IMR-90 (cell line): ENCODE measurements around the gene USP7. TPM values are rescaled to one million over a fixed set of nuclear protein-coding genes. Genes with fewer than 3 reads are reported as not detected.

ENCODE experiments used
- ATAC-seq: fragments of 200-7000 bp; cut with Tn5 transposase; 2 replicates; pipeline ENCODE4 v1.9.1; 2020; ENCODE audit warnings: low read depth, mild to moderate bottlenecking, moderate library complexity
- BruUV-seq: library from RNA; stranded (reverse); fragments of 400-500 nt; replicated peaks from 2 replicates; lab custom pipeline; 2021; lab: Mats Ljungman, UMichigan
- CTCF ChIA-PET: fragments of 300-600 bp; formaldehyde crosslinking; extraction: SDS; loops from one replicate; lab custom pipeline; 2021; ENCODE audit warnings: antibody characterized with exemption; lab: Yijun Ruan, JAX
- POLR2A ChIA-PET: fragments of 300-600 bp; sonication (Branson Sonifier 250); formaldehyde crosslinking; loops from one replicate; lab custom pipeline; 2022; ENCODE audit warnings: antibody characterized with exemption; ENCODE audit not compliant: unreplicated experiment; lab: Charles Lee
- DNase-seq: peaks from one replicate; pipeline ENCODE4 v3.0.0; 2013
- H2AFZ ChIP-seq: replicated peaks from 2 replicates; pipeline ENCODE3; 2013; ENCODE audit warnings: low read length, mild to moderate bottlenecking; ENCODE audit not compliant: poor library complexity
- H2AK5ac ChIP-seq: 2 replicates; pipeline ENCODE4 v1.6.1; 2013; ENCODE audit warnings: low read depth, low read length, inconsistent platforms
- H2AK9ac ChIP-seq: replicated peaks from 2 replicates; pipeline ENCODE3; 2013; ENCODE audit warnings: mild to moderate bottlenecking, low read depth, low read length, moderate library complexity; ENCODE audit not compliant: poor library complexity
- H2BK120ac ChIP-seq: 2 replicates; pipeline ENCODE4 v1.6.1; 2013; ENCODE audit warnings: low read depth, low read length, inconsistent platforms
- H2BK15ac ChIP-seq: 3 replicates; pipeline ENCODE4 v1.6.1; 2013; ENCODE audit warnings: low read depth, low read length, inconsistent platforms
- H2BK20ac ChIP-seq: 2 replicates; pipeline ENCODE4 v1.6.1; 2013; ENCODE audit warnings: low read depth, mild to moderate bottlenecking, inconsistent platforms, low read length, moderate library complexity
- H2BK5ac ChIP-seq: 2 replicates; pipeline ENCODE4 v1.6.1; 2013; ENCODE audit warnings: mild to moderate bottlenecking, low read depth, low read length, inconsistent platforms; ENCODE audit not compliant: poor library complexity, severe bottlenecking
- H3K14ac ChIP-seq: replicated peaks from 2 replicates; pipeline ENCODE4 v1.6.1; 2013; ENCODE audit warnings: low read depth, low read length, inconsistent platforms
- H3K18ac ChIP-seq: 2 replicates; pipeline ENCODE4 v1.6.1; 2013; ENCODE audit warnings: low read depth, low read length, control low read depth
- H3K23ac ChIP-seq: 2 replicates; pipeline ENCODE4 v1.6.1; 2013; ENCODE audit warnings: low read depth, low read length, inconsistent platforms
- H3K27ac ChIP-seq: 2 replicates; pipeline ENCODE4 v1.5.1; 2013; ENCODE audit warnings: mild to moderate bottlenecking, control low read depth, low read length; ENCODE audit not compliant: insufficient read depth
- H3K27me3 ChIP-seq: 2 replicates; pipeline ENCODE4 v1.6.1; 2013; ENCODE audit warnings: low read length; ENCODE audit not compliant: control insufficient read depth, insufficient read depth
- H3K36me3 ChIP-seq: 2 replicates; pipeline ENCODE4 v1.6.1; 2013; ENCODE audit warnings: low read length, mixed read lengths; ENCODE audit not compliant: control insufficient read depth, insufficient read depth
- H3K4ac ChIP-seq: 2 replicates; pipeline ENCODE4 v1.6.1; 2013; ENCODE audit warnings: low read depth, low read length, inconsistent platforms
- H3K4me1 ChIP-seq: 2 replicates; pipeline ENCODE4 v1.6.1; 2013; ENCODE audit warnings: low read length, mixed read lengths; ENCODE audit not compliant: control insufficient read depth, insufficient read depth
- H3K4me2 ChIP-seq: 2 replicates; pipeline ENCODE4 v1.6.1; 2013; ENCODE audit warnings: low read depth, mild to moderate bottlenecking, control low read depth, low read length, moderate library complexity
- H3K4me3 ChIP-seq: 2 replicates; pipeline ENCODE4 v1.5.1; 2013; ENCODE audit warnings: low read depth, mild to moderate bottlenecking, control low read depth, low read length, moderate library complexity; ENCODE audit not compliant: insufficient read depth
- H3K56ac ChIP-seq: 2 replicates; pipeline ENCODE4 v1.6.1; 2013; ENCODE audit warnings: low read length, inconsistent platforms; ENCODE audit not compliant: insufficient read depth; ENCODE audit errors: extremely low read depth
- H3K79me1 ChIP-seq, 2 experiments: 2 replicates each; pipeline ENCODE4 v1.6.1; 2013; ENCODE audit warnings: low read length in 2 of 2, inconsistent platforms in 1 of 2, low read depth in 1 of 2
- H3K9ac ChIP-seq: 2 replicates; pipeline ENCODE4 v1.6.1; 2013; ENCODE audit warnings: low read depth, low read length, control low read depth
- H3K9me1 ChIP-seq: 2 replicates; pipeline ENCODE4 v1.6.1; 2013; ENCODE audit warnings: low read length, inconsistent platforms; ENCODE audit not compliant: insufficient read depth
- H3K9me3 ChIP-seq: 2 replicates; pipeline ENCODE4 v1.6.1; 2013; ENCODE audit warnings: low read length; ENCODE audit not compliant: control insufficient read depth, insufficient read depth
- H4K20me1 ChIP-seq: 2 replicates; pipeline ENCODE4 v1.6.1; 2013; ENCODE audit warnings: low read length, inconsistent platforms; ENCODE audit not compliant: insufficient read depth
- H4K5ac ChIP-seq: 2 replicates; pipeline ENCODE4 v1.6.1; 2013; ENCODE audit warnings: mild to moderate bottlenecking, low read depth, low read length, control low read depth
- H4K8ac ChIP-seq, 2 experiments: 2 replicates each; pipeline ENCODE4 v1.6.1; 2013; ENCODE audit warnings: low read depth in 2 of 2, low read length in 2 of 2, control low read depth in 1 of 2, inconsistent platforms in 1 of 2
- H4K91ac ChIP-seq: 2 replicates; pipeline ENCODE4 v1.6.1; 2013; ENCODE audit warnings: low read depth, low read length, inconsistent platforms; ENCODE audit not compliant: insufficient read depth
- CEBPB ChIP-seq: IDR thresholded peaks from 2 replicates; pipeline ENCODE4 v1.6.1; 2012; ENCODE audit warnings: low read depth, low read length, improper control_type of control experiment
- MXI1 ChIP-seq: IDR thresholded peaks from 2 replicates; pipeline ENCODE4 v1.6.1; 2012; ENCODE audit warnings: low read depth, mild to moderate bottlenecking, low read length, moderate library complexity, borderline replicate concordance
- WGBS, 2 experiments: methylation state at CpG; one replicate each; pipeline versions ENCODE4 v1.1.5 to v1.1.7; 2013; ENCODE audit warnings: missing lambda C conversion rate in 2 of 2; ENCODE audit not compliant: insufficient read length in 1 of 2; ENCODE audit errors: extremely low coverage in 2 of 2; 5-methylcytosine and 5-hydroxymethylcytosine counted together
- dilution Hi-C: fragments of 300-500 bp; cut with HindIII; formaldehyde crosslinking; loops from one replicate; pipeline ENCODE4 v1.14.3; 2018; ENCODE audit warnings: low sequenced_read_pairs; ENCODE audit not compliant: unreplicated experiment
- in situ Hi-C: fragments of 300-500 bp; cut with MboI; formaldehyde crosslinking; loops from 3 replicates; pipeline ENCODE4 v1.14.3; 2019; ENCODE audit warnings: low sequenced_read_pairs, inconsistent platforms, mixed read lengths
- intact Hi-C: fragments of 100-400 bp; cut with micrococcal nuclease; formaldehyde crosslinking; loops from 2 replicates; pipeline ENCODE4 v1.10.0; 2022
- polyA plus RNA-seq, 3 experiments: library from polyadenylated mRNA; depleted of rRNA; stranded (reverse); fragments of >200 nt; gene quantifications; 2 replicates each; pipeline ENCODE4 v1.2.3, GENCODE V29; 2012; ENCODE audit warnings: low replicate concordance in 1 of 3
- total RNA-seq: library from RNA; depleted of rRNA; stranded (reverse); fragments of >200 nt; gene quantifications from 2 replicates; pipeline ENCODE4 v1.2.3, GENCODE V29; 2012

The USP7 gene
- total and polyA plus RNA-seq, 2 of the 4 experiments (the other 2 are of a cell fraction), result 17.8 to 28.3 TPM

- Histone ChIP-seq H2AK9ac (no peak overlapping the region), H3K56ac (no peak overlapping the region), H2BK120ac (no peak overlapping the region), H3K4me3 (no peak overlapping the region), H3K23ac (no peak overlapping the region), H4K8ac (no peak overlapping the region), H3K4ac (no peak overlapping the region), H2AFZ (no peak overlapping the region), H3K27me3 (no peaks in the 10 kb centered on the region), H3K36me3 (peaks cover 46% of the 10 kb centered on the region), H2AK5ac (no peak overlapping the region), H4K20me1 (peaks cover 34% of the 10 kb centered on the region), H3K79me1 (peaks cover 29 to 43% of the 10 kb centered on the region in 2 experiments), H4K91ac (no peak overlapping the region), H3K4me1 (no peaks in the 10 kb centered on the region; the same call in 1 of the 2 replicates), H2BK20ac (no peak overlapping the region), H3K9ac (no peak overlapping the region), H3K18ac (no peak overlapping the region), H2BK5ac (no peak overlapping the region), H3K9me3 (no peaks in the 10 kb centered on the region), H3K27ac (no peak overlapping the region), H3K4me2 (no peak overlapping the region), H2BK15ac (no peak overlapping the region), H3K9me1 (peaks cover 9% of the 10 kb centered on the region), H4K5ac (no peak overlapping the region), H3K14ac (no peak overlapping the region)
- ChIA-PET CTCF (interaction anchor here (0.5 to 1.1 kb wide), 3 partner anchors 11 to 284 kb away, joined by 3 read pairs; no protein-coding TSS in a partner anchor), POLR2A (interaction anchor here (0.6 kb wide), 1 partner anchor 24 kb away, joined by 3 read pairs; no protein-coding TSS in a partner anchor)
- in situ Hi-C loops, result no loop called here
- TF ChIP-seq MXI1, result no peak
- TF ChIP-seq CEBPB, result peak; percentile 44; the same call in 1 of the 2 replicates
- no TSS peak for BruUV-seq
- DNase-seq (no peak), ATAC-seq (no peak)
- intact Hi-C loops, result loop anchor here (5.0 to 10.0 kb wide), 2 partner anchors 42 to 115 kb away; partner anchors contain the start of gene USP7
- dilution Hi-C loops, result no loop called here
- 100% methylated on average over 3 of the region's 11 CpGs; no CpG with 5 or more reads in 1 of the 2 experiments for WGBS, 2 experiments
Measured at GRCh38 chr16:8919934-8920462, 43.7 kb downstream of the USP7 start.
